CD4-positive, CD25-positive, alpha-beta regulatory T cell (primary cell): ENCODE data around the gene ATP1B3. TPM values are rescaled to one million over a fixed set of nuclear protein-coding genes. Genes with fewer than 3 reads are reported as not detected.

ENCODE experiments used
- ATAC-seq, 2 donors: fragments of 150-1000 bp; cut with Tn5 transposase; one replicate each; pipeline ENCODE4 v1.10.0; 2021; ENCODE audit warnings: low read depth in 2 of 2, moderate number of reproducible peaks in 2 of 2, moderate library complexity in 1 of 2
- DNase-seq, 3 donors: peaks; one replicate each; pipeline versions ENCODE4 v3.0.0 to v3.0.0-alpha.2; 2012 to 2022; ENCODE audit warnings: mixed read lengths in 1 of 3
- H3K27ac ChIP-seq: one replicate; pipeline ENCODE4 v1.7.0; 2013; ENCODE audit warnings: mild to moderate bottlenecking, low read length; ENCODE audit not compliant: insufficient read depth, poor library complexity, severe bottlenecking
- H3K27me3 ChIP-seq: one replicate; pipeline ENCODE4 v1.7.0; 2013; ENCODE audit warnings: low read length; ENCODE audit not compliant: control insufficient read depth, insufficient read depth
- H3K36me3 ChIP-seq: one replicate; pipeline ENCODE4 v1.7.0; 2013; ENCODE audit warnings: mild to moderate bottlenecking, low read length, moderate library complexity; ENCODE audit not compliant: control insufficient read depth, insufficient read depth
- H3K4me1 ChIP-seq: 2 replicates; pipeline ENCODE4 v1.7.0; 2013; ENCODE audit warnings: mild to moderate bottlenecking, low read length; ENCODE audit not compliant: insufficient read depth, control insufficient read depth, poor library complexity, severe bottlenecking
- H3K4me3 ChIP-seq: one replicate; pipeline ENCODE4 v1.7.0; 2013; ENCODE audit warnings: low read depth, mild to moderate bottlenecking, low read length, moderate library complexity
- H3K9me3 ChIP-seq, 2 experiments: 1 replicate in 1 of 2; 2 replicates in 1 of 2; pipeline ENCODE4 v1.7.0; 2013; ENCODE audit warnings: low read length in 2 of 2, mild to moderate bottlenecking in 1 of 2, moderate library complexity in 1 of 2; ENCODE audit not compliant: control insufficient read depth in 2 of 2
- H3K27ac Mint-ChIP-seq, 3 donors: one replicate each; pipeline ENCODE4 v1.8.0; 2020 to 2022; ENCODE audit warnings: mild to moderate bottlenecking in 3 of 3, mixed read lengths in 3 of 3, moderate library complexity in 2 of 3
- H3K27me3 Mint-ChIP-seq: one replicate; pipeline ENCODE4 v1.8.0; 2022; ENCODE audit warnings: mild to moderate bottlenecking, mixed read lengths
- H3K36me3 Mint-ChIP-seq: one replicate; pipeline ENCODE4 v1.8.0; 2020; ENCODE audit warnings: mixed read lengths
- H3K4me1 Mint-ChIP-seq, 4 donors: one replicate each; pipeline ENCODE4 v1.8.0; 2020 to 2022; ENCODE audit warnings: mixed read lengths in 4 of 4, mild to moderate bottlenecking in 1 of 4
- H3K4me3 Mint-ChIP-seq, 4 donors: one replicate each; pipeline ENCODE4 v1.8.0; 2020 to 2022; ENCODE audit warnings: mild to moderate bottlenecking in 4 of 4, mixed read lengths in 4 of 4, moderate library complexity in 3 of 4
- H3K9me3 Mint-ChIP-seq, 7 donors: one replicate each; pipeline ENCODE4 v1.8.0; 2020 to 2022; ENCODE audit warnings: mixed read lengths in 7 of 7, mild to moderate bottlenecking in 3 of 7, moderate library complexity in 2 of 7
- polyA plus RNA-seq, 4 donors: library from polyadenylated mRNA; unstranded; fragments of 300-500 nt; fragmentation: Illumina TruSeq; gene quantifications; one replicate each; pipeline ENCODE4 v1.2.3, GENCODE V29; 2021
- total RNA-seq: library from RNA; stranded (reverse); gene quantifications from one replicate; pipeline ENCODE4 v1.2.3, GENCODE V29; 2022

The ATP1B3 gene
- total RNA-seq: 53.6 TPM
- polyA plus RNA-seq: 100 to 1,000 TPM; 115 to 158 (median 138) TPM

DNA sequence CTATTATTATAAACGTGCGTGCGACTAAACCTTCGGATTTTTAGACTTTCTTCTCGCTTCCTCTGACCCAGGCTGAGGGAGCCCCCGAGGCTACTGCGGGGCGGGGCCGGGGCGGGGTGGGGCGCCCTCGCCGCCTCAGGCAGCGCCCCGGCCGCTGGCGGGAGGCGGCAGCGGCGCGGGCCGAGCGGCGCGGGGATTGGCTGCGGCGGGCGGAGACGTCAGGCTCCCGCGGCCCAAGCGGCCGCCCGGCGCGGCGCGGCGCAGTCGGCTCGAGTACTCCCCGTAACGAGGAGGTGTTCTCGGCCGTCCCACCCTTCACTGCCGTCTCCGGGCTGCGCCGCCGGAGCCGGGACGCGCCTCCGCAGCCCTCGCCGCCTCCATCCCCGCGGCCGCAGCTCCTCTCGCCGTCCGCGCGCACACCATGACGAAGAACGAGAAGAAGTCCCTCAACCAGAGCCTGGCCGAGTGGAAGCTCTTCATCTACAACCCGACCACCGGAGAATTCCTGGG is at the start of gene ATP1B3:
Gene ATP1B3 (plus strand): TSS at position 263 of the 510 bp plus-strand sequence. CDS start 159 bp downstream, at position 422.
- no peaks in the 10 kb centered on the region for H3K36me3 Mint-ChIP-seq

DNA sequence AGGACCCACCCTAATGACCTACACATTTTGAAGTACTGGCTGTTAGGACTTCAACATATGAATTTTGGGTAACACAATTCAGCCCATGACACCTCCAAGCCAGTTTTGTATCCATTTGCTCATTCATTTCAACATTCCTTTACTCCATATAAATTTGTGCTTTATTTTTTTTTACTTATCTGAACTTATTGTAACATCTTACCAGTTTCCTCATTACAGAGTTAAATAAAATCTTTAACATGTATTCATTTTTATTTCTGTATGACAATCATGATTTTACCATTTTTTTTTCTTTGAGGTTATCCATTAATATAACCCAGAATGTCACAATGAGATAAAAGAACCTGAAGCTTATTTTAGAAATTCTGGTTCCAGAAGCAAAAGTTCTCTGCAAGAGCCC is 48.0 kb upstream of the ATP1B3 start:
- no peaks in the 10 kb centered on the region for H3K27me3 ChIP-seq
- Mint-ChIP-seq H3K27me3 (peaks cover 12% of the 10 kb centered on the region), H3K9me3 (peaks cover 0 to 1% (median 0%) of the 10 kb centered on the region in 7 donors), H3K4me1 (no peaks in the 10 kb centered on the region), H3K36me3 (no peaks in the 10 kb centered on the region), H3K4me3 (no peak overlapping the region), H3K27ac (no peak overlapping the region)
- ATAC-seq (no peak), DNase-seq (no peak)
- H3K4me1 ChIP-seq: no peaks in the 10 kb centered on the region
- H3K36me3 ChIP-seq: no peaks in the 10 kb centered on the region
- H3K9me3 ChIP-seq: no peaks in the 10 kb centered on the region
- H3K27ac ChIP-seq: no peak overlapping the region
- H3K4me3 ChIP-seq: no peak overlapping the region

More for the DNA sequence above, at the start of gene ATP1B3:
- DNase-seq (peak; percentile 79 to 89 (median 82)), ATAC-seq (peak; percentile 76 to 80)
- peak within 1 kb of the TSS; percentile 92 for H3K4me3 ChIP-seq
- H3K36me3 ChIP-seq: no peaks in the 10 kb centered on the region
- peaks cover 31% of the 10 kb centered on the region for H3K4me1 ChIP-seq
- Mint-ChIP-seq H3K4me1 (peaks cover 28 to 49% (median 39%) of the 10 kb centered on the region in 4 donors), H3K4me3 (peak within 1 kb of the TSS; percentile 89 to 97 (median 96)), H3K27ac (peak within 1 kb of the TSS; percentile 87 to 96 (median 95)), H3K27me3 (peaks cover 11% of the 10 kb centered on the region), H3K9me3 (no peaks in the 10 kb centered on the region)
- H3K27ac ChIP-seq: peak within 1 kb of the TSS; percentile 91
- H3K9me3 ChIP-seq: no peaks in the 10 kb centered on the region
- no peaks in the 10 kb centered on the region for H3K27me3 ChIP-seq

DNA sequence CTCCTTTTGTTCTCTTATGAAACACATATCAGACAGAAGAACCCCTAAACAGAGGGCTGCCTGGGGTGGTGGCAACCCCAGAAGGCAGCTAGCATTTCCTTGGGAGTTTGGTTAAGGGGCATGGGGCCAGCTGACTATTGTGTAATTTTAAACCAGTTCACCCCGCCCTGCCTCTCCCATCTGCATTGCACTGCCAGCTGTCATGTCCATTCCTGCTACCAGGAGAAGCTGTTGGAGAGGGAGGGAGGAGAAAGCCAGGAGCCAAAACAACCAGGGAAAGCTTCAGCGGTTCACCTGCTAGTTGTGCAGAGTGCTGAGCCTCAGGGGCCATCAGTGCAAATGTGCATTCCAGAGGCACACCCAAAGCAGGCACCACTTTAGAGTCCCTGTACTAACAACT is 47.6 kb upstream of the ATP1B3 start:
- Histone ChIP-seq H3K4me3 (no peak overlapping the region), H3K27ac (no peak overlapping the region), H3K4me1 (no peaks in the 10 kb centered on the region), H3K36me3 (no peaks in the 10 kb centered on the region), H3K9me3 (no peaks in the 10 kb centered on the region), H3K27me3 (no peaks in the 10 kb centered on the region)
- Mint-ChIP-seq H3K4me1 (no peaks in the 10 kb centered on the region), H3K4me3 (no peak overlapping the region), H3K27me3 (peaks cover 12% of the 10 kb centered on the region), H3K36me3 (no peaks in the 10 kb centered on the region), H3K9me3 (peaks cover 0 to 1% (median 0%) of the 10 kb centered on the region in 7 donors), H3K27ac (no peak overlapping the region)
- no peak for DNase-seq
- ATAC-seq: no peak

DNA sequence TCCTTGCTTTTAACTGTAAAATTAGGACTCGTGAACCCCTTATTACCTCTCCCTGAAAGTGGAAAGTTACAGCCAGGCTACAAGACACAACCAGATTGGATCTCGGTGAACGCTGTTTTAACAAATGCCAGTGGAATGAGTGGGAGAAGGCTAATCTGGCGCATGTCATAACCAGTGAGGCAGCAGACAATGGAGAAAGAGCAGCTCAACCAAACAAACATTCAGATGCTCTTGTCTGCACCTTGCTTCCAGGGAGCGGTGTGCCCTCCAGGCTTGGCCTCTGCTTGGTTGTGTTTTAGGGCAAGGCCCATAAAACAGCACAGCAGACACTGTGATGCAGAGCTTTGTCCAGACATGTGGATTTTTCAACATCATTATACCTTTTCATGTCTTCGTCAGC is 45.9 kb upstream of the ATP1B3 start:
- Histone ChIP-seq H3K36me3 (no peaks in the 10 kb centered on the region), H3K27me3 (no peaks in the 10 kb centered on the region)
- no peak for ATAC-seq

DNA sequence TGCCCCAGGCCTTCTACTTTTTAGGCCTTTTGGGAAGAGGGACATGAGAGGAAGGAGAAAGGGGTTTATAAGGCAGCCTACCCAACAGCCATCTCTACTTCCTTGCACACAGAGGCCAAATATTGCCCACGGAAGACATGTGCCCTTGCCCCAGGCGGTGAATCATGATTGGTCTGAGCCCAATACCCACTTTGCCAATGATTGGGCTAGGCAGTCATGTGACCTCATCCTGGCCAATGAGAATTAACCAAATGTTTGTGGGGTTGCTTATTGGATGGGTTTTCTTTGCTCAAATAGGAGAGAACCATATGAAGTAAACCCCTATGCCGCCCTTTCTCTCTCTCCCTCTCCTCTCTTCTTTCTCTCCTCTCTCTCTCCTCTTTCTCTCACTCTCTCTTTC is 42.2 kb upstream of the ATP1B3 start:
- Mint-ChIP-seq H3K4me3 (no peak overlapping the region), H3K36me3 (no peaks in the 10 kb centered on the region), H3K27ac (no peak overlapping the region), H3K27me3 (peaks cover 8% of the 10 kb centered on the region), H3K9me3 (no peaks in the 10 kb centered on the region), H3K4me1 (no peaks in the 10 kb centered on the region)
- H3K4me3 ChIP-seq: no peak overlapping the region
- H3K4me1 ChIP-seq: no peaks in the 10 kb centered on the region
- DNase-seq: no peak
- H3K27ac ChIP-seq: no peak overlapping the region
- no peak for ATAC-seq
- H3K36me3 ChIP-seq: no peaks in the 10 kb centered on the region
- H3K9me3 ChIP-seq: no peaks in the 10 kb centered on the region
- H3K27me3 ChIP-seq: no peaks in the 10 kb centered on the region

More for the DNA sequence above, 45.9 kb upstream of the ATP1B3 start:
- Histone ChIP-seq H3K4me3 (no peak overlapping the region), H3K9me3 (no peaks in the 10 kb centered on the region), H3K4me1 (no peaks in the 10 kb centered on the region), H3K27ac (no peak overlapping the region)
- H3K4me1 Mint-ChIP-seq: no peaks in the 10 kb centered on the region
- H3K4me3 Mint-ChIP-seq: no peak overlapping the region
- H3K36me3 Mint-ChIP-seq: no peaks in the 10 kb centered on the region
- H3K27me3 Mint-ChIP-seq: peaks cover 12% of the 10 kb centered on the region
- no peak for DNase-seq
- peaks cover 0 to 1% (median 0%) of the 10 kb centered on the region in 7 donors for H3K9me3 Mint-ChIP-seq
- H3K27ac Mint-ChIP-seq: peak overlapping the region in 1 of 3 donors; percentile 41

DNA sequence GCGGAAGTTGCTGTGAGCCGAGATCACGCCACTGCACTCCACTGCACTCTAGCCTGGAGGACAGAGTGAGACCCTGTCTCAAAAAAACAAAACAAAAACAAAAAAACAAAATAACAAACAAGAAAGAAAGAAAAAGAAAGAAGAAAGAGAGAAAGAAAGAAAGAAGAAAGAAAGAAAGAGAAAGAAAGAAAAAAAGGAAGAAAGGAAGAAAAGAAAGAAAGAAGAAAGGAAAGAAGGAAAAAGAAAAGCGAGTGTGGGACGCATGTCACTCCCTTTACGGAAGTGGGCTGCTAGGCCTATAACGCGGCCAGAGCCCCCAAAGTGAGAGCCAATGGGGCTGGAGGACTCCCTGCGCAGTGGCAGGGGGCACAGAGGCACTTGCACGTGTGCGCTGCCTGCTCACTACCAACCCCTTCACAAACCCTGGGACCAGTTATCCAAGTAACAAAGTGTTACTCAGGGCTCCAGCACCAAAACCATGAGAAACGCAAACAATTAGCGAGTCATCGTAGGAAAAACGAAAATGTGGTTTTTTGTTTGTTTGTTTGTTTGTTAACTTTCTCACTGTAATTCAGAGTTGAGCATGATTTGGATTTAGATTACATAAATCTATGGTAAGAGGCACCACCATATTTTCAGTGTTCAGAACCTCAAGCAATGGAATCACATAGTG is 40.8 kb upstream of the ATP1B3 start:
- Mint-ChIP-seq H3K27me3 (no peaks in the 10 kb centered on the region), H3K4me1 (peaks cover 0 to 2% (median 0%) of the 10 kb centered on the region in 4 donors), H3K4me3 (no peak overlapping the region), H3K27ac (no peak overlapping the region), H3K9me3 (no peaks in the 10 kb centered on the region), H3K36me3 (no peaks in the 10 kb centered on the region)
- Histone ChIP-seq H3K27me3 (no peaks in the 10 kb centered on the region), H3K36me3 (no peaks in the 10 kb centered on the region), H3K4me1 (no peaks in the 10 kb centered on the region), H3K9me3 (no peaks in the 10 kb centered on the region), H3K4me3 (no peak overlapping the region), H3K27ac (no peak overlapping the region)
- DNase-seq (no peak), ATAC-seq (no peak)

DNA sequence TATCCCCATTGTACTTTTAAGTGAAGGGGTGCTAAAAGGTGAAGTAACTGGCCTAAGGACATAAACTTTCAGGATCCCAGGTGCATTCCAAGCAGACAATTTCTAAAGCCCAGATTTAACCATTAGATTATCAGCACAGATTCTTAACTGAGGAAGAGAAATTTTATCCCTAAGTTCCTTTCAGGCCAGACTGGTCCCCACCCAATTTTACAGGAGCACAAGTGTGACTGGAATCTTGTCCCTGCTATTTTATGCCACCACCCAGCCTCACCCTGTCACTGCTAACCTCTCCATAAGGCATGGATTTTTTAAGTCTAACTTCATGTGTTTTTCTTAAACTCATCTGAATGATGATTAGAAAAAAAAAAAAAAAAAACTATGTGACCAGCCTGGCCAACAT is 37.1 kb upstream of the ATP1B3 start:
- Mint-ChIP-seq H3K36me3 (no peaks in the 10 kb centered on the region), H3K4me1 (peaks cover 0 to 5% (median 2%) of the 10 kb centered on the region in 4 donors), H3K27ac (no peak overlapping the region), H3K27me3 (no peaks in the 10 kb centered on the region), H3K9me3 (no peaks in the 10 kb centered on the region), H3K4me3 (no peak overlapping the region)
- Histone ChIP-seq H3K9me3 (no peaks in the 10 kb centered on the region), H3K4me1 (no peaks in the 10 kb centered on the region), H3K27ac (no peak overlapping the region), H3K36me3 (no peaks in the 10 kb centered on the region), H3K27me3 (no peaks in the 10 kb centered on the region), H3K4me3 (no peak overlapping the region)
- DNase-seq: no peak
- ATAC-seq: no peak
